ENCODE data around the gene CHCHD6.

Gene CHCHD6

GRCh38 chr3:126668450-126669401, 35.3 kb upstream of the CHCHD6 start:
- no peak for DNase-seq

GRCh38 chr3:126671521-126671920, 32.5 kb upstream of the CHCHD6 start:
- no peak for DNase-seq

GRCh38 chr3:126672340-126672739, 31.7 kb upstream of the CHCHD6 start:
- no peak for DNase-seq

GRCh38 chr3:126672741-126673140, 31.3 kb upstream of the CHCHD6 start:
- no peak for DNase-seq

GRCh38 chr3:126676919-126677705, 26.9 kb upstream of the CHCHD6 start:
- no peak for DNase-seq

- no peak for DNase-seq
Measured at GRCh38 chr3:126677862-126678503, 26.1 kb upstream of the CHCHD6 start.

GRCh38 chr3:126678693-126679317, 25.2 kb upstream of the CHCHD6 start:
- no peak for DNase-seq

- peak; percentile 56 for DNase-seq
Measured at GRCh38 chr3:126679318-126679751, 24.7 kb upstream of the CHCHD6 start.

- DNase-seq, result no peak
Measured at GRCh38 chr3:126679831-126680666, 24.0 kb upstream of the CHCHD6 start.

- no peak for DNase-seq
Measured at GRCh38 chr3:126680667-126681055, 23.4 kb upstream of the CHCHD6 start.

- no peak for DNase-seq
Measured at GRCh38 chr3:126682009-126682408, 22.0 kb upstream of the CHCHD6 start.

- DNase-seq, result no peak
Measured at GRCh38 chr3:126683069-126683468, 21.0 kb upstream of the CHCHD6 start.

- DNase-seq, result no peak
Measured at GRCh38 chr3:126684218-126684751, 19.8 kb upstream of the CHCHD6 start.

GRCh38 chr3:126685021-126685420, 19.0 kb upstream of the CHCHD6 start:
- DNase-seq, result no peak

- DNase-seq, result no peak
Measured at GRCh38 chr3:126685493-126685892, 18.5 kb upstream of the CHCHD6 start.

- DNase-seq, result no peak
Measured at GRCh38 chr3:126691765-126692164, 12.3 kb upstream of the CHCHD6 start.

GRCh38 chr3:126692858-126693257, 11.2 kb upstream of the CHCHD6 start:
- DNase-seq, result no peak

GRCh38 chr3:126693921-126694320, 10.1 kb upstream of the CHCHD6 start:
- DNase-seq, result no peak

GRCh38 chr3:126696701-126697267, 7.3 kb upstream of the CHCHD6 start:
- DNase-seq, result no peak

- DNase-seq, result no peak
Measured at GRCh38 chr3:126699011-126699410, 5.0 kb upstream of the CHCHD6 start.

GRCh38 chr3:126704494-126705214, 614 bp downstream of the CHCHD6 start:
- no peak for DNase-seq

Measured in NCI-H226 (cell line).